ENCODE results near the gene STAT4.

The STAT4 gene

DNA sequence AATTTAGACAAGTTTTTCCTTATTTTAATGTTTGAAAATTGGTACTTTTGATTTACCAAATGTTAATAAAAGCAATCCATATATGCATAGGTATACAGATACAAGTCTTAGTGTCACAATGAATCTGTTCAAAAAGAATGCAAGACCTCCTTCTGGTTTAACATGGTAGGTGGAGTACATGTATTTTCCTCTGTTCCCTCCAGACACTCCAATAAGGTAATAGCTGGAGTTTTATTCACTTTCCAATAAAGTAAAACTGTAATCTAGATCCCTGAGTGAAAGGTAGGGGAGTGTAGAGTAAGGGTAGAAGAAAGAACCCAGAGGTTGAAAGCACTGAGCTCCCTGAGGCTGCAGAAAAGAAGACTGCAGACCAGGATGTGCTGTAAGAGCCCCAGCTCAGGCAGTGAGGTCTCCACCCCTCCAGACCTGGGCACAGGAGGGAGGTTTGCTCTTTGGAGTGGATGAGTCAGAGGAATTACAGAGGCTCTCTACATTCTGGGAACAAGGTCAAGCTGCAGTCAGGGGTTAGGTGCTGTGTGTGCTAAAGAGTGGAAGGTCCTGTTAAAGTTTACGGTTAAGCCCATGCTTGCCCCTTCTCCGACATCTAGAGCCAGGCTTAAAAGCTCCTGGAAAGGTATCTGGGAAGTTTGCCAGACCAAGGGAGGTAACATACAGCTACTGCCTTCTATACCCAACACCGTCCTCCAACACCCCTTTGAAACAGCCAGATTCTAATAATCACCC, 109.2 kb downstream of the STAT4 start:
- peak; percentile 26 for DNase-seq (ENCODE audit: low spot score)

DNA sequence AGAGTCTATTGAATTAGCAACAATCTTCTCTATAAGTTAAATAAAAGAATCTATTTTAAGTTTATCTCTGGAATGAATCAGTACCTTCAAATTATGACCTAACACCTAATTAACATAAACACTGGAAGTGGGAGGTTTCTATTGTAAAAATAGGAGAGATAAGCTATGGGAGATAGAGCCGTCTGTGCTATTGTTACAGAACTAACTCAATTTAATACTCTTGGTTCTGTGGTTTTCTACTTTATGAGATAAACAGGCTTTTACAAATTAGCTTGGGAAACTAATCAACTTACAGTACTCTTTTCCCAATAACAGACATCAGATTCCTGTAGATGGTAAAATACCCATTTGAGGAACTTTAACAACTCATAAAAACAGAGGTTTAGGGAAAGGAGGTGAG, 111.2 kb downstream of the STAT4 start:
- DNase-seq (ENCODE audit: low spot score) = no peak

DNA sequence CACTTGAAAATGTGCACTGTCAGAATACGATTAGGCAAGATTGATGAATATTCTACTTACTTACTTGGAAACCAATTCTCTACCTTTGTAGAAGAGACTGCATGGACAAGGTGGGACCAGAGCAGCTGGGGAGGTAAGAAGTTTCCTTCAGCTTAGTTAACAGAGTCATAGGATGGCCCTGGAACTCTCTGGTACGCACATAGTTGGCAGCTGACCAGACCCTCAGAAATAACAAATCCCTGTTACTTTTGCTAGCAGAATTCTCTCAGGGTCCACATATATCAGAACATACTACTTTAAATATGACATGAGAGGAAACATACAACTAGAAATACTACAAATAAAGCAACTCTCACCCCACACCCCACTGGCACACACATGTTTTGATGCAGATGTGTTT, 112.1 kb downstream of the STAT4 start:
- no peak for DNase-seq (ENCODE audit: low spot score)

DNA sequence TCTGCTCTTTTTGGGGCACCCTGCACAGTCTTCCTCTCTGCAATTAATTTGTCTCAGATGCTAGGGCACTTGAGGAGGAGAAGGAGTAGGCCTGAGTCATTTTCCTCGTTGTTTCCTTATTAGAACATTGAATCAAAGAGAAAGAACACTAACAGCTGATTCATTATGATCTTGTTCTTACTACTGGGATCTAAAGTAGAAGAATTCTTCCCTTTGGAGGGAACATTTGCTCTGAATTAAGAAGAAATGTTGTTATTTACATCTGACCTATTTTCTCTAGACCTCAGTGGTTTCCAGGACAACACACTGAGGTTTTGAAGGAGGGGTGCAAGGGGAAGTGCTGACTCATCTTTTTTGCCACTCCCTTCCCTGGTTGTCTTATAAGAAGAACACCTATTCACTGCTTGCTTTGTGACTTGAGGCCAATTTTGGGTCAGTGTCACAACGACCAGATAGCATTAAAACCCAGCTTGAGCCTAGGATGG, 112.5 kb downstream of the STAT4 start:
- peak; percentile 73 for DNase-seq (ENCODE audit: low spot score)

DNA sequence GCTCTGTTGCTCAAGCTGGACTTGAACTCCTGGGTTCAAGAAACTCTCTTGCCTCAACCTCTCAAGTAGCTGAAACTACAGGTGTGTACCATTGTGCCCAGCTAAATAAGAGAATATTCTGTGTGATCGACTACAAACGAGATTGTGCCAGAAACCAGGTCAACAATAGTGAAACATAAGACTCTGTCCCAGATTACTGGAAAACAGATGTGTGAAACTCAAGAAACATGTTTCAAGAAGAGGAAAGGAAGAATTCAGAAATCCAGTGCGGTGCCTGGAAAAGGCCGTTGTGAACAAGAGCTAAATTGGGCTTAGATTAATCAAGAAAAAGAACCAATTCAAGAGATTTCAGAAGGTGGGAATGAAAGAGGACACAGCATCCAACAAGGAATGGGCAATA, 113.4 kb downstream of the STAT4 start:
- DNase-seq (ENCODE audit: low spot score) = no peak

DNA sequence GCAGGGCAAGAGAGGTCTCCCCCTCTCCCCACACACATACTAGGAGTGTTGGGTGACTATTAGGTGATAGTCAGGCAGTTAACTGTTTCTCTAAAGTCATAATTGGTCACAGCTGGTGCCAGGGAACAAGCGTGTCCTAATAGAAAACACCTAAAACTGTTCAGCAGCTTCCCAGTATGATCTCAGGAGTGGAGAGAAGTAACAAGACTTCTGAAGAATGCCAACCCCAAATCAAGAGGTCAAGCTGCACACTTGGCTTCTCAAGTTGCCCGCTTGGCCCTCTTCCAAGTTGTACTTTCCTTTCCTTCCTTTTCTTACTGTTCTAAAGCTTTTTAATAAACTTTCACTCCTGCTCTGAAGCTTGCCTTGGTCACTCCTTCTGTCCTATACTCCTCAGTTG, 114.4 kb downstream of the STAT4 start:
- DNase-seq (ENCODE audit: low spot score) = no peak

DNA sequence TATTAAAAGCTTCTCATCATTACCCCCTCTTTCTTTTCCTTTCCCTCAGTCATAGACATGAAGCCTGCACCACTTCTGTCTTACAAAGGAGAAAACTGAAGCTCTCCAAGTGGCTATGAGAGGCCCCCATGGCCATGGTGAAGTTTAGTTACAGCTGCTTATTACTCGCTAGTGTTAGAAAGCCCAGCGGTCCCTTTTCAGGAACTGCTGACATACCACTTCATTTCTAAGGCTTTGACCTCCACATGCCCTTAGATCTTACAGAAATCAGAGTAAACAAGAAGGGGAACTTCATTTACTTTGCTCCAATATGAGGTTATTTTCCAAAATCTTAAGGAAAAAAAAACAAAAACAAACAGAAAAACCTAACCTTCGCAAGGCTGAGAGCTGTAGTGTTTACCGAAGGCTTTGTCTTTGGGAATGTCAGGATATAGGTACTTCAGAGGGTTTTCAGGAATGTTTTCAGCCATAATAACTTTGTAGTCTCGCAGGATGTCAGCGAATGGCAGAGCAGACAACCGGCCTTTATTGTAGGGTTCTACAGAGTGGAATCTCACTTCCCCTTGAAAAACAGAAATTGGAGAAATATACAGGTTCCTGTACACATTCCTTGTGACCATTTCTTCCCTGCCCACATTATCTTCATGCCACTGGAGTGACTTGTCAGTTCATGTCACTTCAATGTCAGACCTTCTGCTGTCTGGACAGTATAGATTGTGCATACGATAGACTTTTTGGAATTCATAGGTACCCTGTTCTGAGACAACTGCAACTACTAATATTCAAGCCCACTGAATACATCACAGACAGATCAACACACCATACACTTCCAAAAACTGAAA, 118.0 kb downstream of the STAT4 start:
- DNase-seq (ENCODE audit: low spot score) = no peak

DNA sequence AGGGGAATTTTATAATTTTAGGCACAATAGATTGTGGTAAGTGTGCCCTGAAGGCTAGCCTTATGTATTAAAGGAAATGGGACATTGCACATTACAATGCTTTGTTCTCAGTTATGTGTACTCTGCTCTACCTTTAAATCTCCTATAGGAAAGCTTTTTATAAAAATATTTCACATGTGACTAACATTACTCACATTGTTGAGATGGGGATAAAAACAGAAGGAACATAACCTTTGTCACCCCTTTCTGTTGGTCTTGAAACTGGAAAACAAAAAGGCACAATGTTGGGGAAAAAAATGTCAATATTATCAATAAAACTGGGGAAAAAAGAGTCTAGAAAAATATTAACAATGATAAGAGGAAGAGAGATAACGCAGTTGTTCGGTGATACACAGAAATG, 119.5 kb downstream of the STAT4 start:
- DNase-seq (ENCODE audit: low spot score) = no peak

DNA sequence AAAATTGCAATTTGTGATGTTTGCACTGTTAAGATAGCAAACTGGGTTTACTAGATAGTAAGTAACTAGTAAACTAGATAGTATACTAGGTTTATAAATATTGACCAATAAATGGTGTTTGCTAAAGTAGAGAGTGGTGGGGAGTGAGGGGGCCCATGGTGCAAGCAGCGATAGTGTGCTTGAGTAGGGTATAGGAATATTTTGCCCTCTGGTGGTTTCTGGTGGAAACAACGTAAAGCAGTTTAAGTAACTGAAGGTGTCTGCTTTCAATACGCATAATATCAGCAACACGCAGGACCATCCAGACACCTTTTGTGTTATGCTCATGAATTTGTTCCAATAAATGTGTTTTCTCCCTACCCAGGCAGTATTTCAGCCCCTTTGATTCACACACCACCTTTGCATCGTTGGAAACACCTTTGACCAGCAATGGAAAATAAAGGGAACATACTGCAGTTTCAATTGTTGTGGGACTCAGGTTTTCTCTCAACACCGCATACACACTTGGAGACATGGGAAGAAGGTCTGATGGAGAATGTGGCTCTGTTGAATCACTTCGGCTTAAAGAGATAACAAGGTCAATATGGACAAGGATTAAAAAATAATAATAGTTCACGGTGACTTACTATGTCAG, 120.2 kb downstream of the STAT4 start:
- peak; percentile 41 for DNase-seq (ENCODE audit: low spot score)

DNA sequence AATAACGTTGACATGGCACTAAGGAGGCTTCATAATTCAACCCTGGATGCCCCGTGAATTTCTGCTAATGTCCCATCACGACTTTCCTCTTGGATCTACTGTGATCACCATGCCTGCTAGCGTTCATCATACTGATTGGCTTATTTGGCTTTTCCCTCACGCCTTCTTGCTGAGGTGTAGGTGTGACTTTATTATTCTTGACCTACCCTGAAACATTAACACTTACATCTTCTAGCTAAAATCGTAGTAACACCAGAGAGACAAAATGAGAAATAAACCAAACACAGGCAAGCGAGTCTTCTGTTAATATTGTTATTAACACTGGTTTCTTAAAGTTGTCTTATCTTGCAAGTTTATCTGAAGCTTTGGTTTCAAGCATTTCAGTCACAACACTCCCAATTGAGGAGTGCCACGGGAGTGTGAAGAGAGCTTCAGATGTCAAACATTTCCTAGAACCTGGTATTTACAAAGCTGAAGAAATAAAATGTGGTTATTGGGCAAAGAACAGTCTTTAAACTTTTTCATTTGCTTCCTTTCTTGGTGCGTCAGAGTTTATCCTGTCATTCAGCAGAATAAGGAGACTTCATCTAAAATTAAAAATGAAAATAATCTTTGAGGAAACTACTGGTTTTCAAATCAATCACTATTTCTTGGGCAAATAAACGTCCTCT, 121.4 kb downstream of the STAT4 start:
- no peak for DNase-seq (ENCODE audit: low spot score)

DNA sequence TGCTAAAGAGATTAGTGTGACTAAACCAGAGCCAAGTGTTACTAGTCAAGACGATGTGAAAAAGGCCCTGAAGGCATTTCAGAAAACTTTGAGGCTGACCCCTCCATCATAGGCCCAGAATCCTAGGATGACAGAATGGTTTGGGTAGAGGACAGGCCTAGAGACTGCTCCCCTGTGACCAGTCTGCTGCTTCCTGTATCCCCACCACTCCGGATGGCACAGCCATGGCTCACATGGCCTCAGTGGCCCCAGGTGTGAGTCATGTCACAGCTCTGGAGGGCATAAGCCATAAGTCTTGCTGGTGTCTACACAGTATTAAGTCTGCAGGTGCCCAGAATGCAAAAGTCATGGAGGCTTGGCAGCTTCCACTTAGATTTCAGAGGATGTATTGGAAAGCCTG, 124.4 kb downstream of the STAT4 start:
- DNase-seq (ENCODE audit: low spot score) = no peak

DNA sequence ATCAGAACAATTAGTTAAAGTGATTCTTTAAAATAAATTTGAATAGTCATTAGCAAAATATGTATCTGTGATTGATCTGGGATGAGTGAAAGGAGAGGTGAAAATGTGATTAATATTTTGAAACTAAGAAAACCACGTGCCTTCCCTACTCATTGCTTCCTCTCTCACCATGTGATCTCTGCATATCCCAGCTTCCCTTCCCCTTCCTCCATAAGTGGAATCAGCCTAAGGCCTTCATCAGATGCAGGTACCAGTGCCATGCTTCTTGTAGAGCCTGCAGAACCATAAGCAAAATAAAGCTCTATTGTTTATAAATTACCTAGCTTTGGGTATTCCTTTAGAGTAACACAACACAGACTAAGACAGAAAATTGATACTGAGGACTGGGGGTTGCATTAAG, 125.7 kb downstream of the STAT4 start:
- no peak for DNase-seq (ENCODE audit: low spot score)

DNA sequence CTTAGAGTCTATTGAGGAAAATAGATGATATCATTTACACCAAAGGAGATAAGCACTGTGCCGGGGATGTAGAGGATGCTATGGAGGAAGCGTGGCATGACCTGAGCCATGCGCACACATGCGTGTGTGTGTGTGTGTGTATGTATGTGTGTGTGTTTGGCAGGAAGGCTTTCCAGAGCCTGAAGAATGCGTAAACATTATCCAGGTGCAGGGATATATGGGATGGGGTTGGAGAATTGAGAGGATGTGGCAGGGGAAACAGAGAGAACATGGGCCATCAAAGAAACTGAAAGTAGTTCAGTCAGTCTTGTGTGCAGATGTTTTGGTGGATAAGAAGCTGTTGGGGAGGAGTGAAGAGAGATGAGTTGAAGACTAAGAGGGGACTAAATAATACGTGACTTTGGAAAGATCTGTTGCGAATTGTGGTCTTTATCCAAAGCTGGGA, 127.5 kb downstream of the STAT4 start:
- DNase-seq (ENCODE audit: low spot score) = no peak

DNA sequence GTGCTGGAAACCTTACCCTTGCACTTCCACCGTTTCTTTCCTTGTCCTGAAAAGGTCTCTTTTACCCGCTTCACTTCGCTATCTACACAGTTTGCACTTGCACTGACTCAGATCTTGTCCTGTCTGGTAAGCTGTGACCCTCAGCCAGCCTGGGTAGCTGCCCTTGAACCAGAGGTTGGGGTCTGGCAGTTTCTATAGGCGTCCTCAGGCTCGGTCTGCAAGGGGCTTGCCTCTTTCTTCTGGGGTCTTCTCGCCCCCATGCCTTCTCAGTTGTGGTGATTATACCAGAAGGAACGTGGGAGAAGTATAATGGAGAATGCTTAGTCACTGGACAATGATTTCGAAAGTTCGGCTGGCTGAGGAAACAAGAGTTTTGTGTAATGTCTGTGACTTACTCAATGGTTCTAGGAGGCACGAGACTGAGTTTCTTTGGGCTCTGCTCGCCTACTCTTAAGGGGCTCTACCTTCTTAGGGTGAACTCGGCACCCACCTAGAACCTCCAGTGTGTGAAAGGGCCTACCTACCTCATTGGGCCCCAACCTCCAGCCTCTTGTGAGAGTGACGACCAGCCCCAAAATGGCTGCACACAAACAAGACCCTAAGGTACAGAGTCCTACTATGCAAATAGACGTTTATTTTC, 129.9 kb downstream of the STAT4 start:
- peak; percentile 76 for DNase-seq (ENCODE audit: low spot score)

DNA sequence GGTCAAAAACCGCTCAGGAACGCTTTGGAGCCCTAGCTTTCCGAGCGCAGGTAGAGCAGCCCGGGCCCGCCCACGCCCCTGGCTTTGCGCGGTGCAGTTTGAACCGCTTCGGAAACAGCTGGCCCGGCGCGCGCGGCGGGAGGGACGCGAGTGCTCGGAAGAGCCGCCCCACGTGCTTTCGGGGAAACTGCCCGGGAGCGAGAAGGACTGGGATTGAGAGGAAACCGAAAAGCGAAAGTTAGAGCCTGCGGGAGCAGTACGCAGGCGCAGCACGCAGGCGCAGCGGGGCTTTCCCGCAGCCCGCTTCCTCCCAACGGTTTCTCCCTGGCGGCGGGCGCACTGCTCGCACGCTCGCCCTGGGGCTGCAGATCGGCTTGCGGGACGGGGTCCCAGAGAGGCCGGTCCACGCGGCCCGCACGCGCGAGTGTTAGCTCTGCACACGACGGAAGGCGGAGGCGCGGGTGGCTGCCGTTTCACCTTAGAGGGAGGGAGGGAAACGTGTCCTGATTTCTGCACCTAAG, 130.5 kb downstream of the STAT4 start:
- DNase-seq (ENCODE audit: low spot score) = peak; percentile 97

DNA sequence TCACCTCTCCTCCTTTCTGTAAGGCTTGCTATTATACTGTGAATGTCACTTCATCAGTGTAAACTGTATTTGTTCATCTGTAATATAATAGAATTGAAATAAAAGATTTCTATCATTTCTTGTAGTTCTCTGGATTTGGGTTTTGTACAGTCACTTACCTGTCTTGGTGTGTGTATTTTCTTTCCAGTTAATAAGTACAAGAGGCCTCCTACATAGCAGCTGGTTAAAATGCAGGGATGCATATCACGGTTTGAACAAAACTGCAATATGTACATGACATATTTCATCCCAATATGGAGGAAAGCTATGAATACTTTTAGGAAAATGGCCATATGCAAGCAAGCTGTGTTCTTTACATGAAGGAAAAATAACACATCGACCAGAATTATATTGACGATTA, 131.4 kb downstream of the STAT4 start:
- no peak for DNase-seq (ENCODE audit: low spot score)

DNA sequence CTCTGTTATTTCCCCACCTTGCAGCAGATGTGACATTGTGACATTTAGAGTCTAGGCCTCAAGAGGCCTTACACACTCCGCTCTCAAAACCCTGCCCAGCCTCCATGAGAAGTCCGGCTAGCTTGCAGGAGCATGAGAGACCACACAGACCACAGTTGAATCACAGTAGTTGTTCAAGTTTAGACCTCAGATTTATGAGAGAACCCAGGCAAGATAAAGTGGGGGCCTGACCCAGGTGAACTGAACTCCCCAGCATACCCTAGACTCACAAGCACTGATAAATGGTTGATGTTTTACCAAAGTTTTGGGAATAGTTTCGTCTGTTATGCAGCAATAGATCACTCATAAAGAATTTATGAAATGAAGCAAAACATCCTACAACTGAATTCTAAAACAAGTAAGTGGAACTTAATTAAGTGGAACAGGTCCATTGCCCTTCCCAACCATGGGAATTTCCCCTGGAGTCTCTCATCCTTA, 132.1 kb downstream of the STAT4 start:
- DNase-seq (ENCODE audit: low spot score) = no peak

DNA sequence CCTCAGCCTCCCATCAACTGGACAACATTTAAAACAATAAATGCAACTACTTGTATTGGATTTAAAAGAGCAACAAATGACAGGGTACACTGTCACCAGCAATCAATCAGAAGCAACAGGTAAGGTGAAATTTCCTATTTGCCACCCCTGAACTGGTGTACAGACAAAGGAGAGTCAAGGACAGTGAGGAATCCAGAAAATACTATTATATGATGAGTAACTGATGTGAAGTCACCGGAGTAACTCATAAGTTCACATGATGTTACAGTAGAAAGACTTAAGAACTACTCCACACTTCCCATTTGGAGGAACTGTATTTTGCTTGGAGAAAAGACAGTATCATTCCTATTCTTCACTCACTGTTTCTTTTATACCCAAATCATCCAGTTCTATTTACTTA, 132.7 kb downstream of the STAT4 start:
- no peak for DNase-seq (ENCODE audit: low spot score)

DNA sequence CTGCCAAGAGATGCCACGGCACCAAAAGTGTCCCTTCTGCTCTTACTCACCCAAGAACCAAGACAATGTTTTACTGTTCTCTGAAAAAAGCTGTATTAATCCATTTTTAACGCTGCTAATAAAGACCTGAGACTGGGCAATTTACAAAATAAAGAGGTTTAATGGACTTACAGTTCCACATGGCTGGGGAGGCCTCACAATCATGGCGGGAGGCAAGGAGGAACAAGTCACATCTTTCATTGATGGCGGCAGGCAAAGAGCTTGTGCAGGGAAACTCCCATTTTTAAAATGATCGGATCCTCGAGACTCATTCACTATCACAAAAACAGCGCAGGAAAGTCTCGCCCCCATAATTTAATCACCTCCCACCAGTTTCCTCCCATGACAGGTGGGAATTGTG, 135.0 kb downstream of the STAT4 start:
- no peak for DNase-seq (ENCODE audit: low spot score)

DNA sequence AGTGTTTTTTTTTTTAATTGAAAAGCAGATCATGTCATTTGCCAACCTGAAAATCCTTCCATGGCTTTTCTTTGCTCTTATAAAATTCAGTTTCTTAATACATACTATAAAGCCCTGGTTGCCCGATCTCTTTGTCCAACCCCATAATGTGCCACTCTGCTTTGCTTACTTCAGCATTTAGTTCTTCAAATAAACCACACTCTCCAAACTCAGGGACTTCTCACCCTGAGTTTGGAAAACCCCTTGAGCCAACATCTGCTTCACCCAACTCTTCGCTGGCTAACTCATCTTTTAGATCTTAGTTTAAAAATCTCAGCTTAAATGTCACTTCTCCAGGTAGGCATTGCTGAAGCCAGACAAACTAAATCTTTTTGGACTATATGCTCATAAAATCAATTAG, 135.6 kb downstream of the STAT4 start:
- DNase-seq (ENCODE audit: low spot score) = no peak

DNA sequence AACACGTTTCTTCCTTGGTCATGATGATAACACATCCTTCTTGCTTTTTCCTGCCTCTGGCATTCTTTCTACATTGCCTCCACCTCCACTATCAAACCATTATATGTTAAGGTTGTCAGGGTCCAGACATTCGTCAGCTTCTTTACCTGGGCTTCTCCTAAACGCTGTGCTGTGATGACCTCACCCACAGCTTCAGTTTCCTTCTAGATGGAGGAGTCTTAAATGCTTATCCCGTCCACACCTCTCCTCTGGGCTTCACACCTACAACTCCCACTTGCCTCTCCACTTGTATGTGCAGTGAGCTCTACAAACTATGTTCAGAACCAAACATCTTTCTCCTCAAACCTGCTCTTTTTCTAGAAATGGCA, 136.2 kb downstream of the STAT4 start:
- no peak for DNase-seq (ENCODE audit: low spot score)
